ENCODE results near the gene CACNA1C. TPM values are rescaled to one million over a fixed set of nuclear protein-coding genes. Genes with fewer than 3 reads are reported as not detected.

The CACNA1C gene
- total RNA-seq, 1 experiment from 2014 or later: 1.1 TPM

DNA sequence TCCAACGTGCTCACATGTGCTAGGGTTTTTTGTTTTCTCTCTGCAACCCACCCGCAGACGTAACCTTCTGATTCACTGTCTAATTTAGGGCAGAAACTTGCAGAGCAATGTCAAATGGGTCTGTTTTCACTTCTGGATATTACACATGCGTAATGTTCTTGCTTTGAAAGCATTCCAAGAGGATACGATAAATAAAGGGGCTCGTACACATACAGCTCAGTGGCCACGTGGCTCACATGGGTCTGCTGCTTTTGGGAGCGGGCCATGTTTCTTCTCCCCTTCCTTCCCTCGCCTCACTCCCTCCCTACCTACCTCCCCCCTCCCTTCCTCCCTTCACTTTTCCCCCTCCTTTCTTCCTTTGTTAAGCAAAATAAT lies 23.4 kb downstream of the CACNA1C start:
- Mint-ChIP-seq H3K27me3 (ENCODE audit: low read depth) (peaks cover 4% of the 10 kb centered on the region; the same call in 1 of the 2 replicates), H3K36me3 (ENCODE audit: insufficient read depth in 1 of 3, low read depth in 3 of 3) (peaks cover 0 to 25% (median 13%) of the 10 kb centered on the region in 3 experiments), H3K4me3 (no peak overlapping the region), H3K4me1 (peaks cover 3 to 18% of the 10 kb centered on the region in 2 experiments), H3K9me3 (peaks cover 23 to 27% of the 10 kb centered on the region in 2 experiments), H3K27ac (no peak overlapping the region)
- no peak overlapping the region for H3K18ac ChIP-seq (ENCODE audit: insufficient read length, low read depth, low read length)
- no peaks in the 10 kb centered on the region for H4K20me1 ChIP-seq (ENCODE audit: control insufficient read depth, insufficient read depth, insufficient read length)
- no peak overlapping the region for H2BK12ac ChIP-seq (ENCODE audit: insufficient read length, low read depth, low read length)
- no CpG with 5 or more reads among the region's 9 CpGs for WGBS (ENCODE audit: extremely low coverage, insufficient read length, low lambda C conversion rate)
- TF ChIP-seq, protein P1, sequence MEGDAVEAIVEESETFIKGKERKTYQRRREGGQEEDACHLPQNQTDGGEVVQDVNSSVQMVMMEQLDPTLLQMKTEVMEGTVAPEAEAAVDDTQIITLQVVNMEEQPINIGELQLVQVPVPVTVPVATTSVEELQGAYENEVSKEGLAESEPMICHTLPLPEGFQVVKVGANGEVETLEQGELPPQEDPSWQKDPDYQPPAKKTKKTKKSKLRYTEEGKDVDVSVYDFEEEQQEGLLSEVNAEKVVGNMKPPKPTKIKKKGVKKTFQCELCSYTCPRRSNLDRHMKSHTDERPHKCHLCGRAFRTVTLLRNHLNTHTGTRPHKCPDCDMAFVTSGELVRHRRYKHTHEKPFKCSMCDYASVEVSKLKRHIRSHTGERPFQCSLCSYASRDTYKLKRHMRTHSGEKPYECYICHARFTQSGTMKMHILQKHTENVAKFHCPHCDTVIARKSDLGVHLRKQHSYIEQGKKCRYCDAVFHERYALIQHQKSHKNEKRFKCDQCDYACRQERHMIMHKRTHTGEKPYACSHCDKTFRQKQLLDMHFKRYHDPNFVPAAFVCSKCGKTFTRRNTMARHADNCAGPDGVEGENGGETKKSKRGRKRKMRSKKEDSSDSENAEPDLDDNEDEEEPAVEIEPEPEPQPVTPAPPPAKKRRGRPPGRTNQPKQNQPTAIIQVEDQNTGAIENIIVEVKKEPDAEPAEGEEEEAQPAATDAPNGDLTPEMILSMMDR (conservative IDR thresholded peaks at IDR 0.05): no peak
- no peaks in the 10 kb centered on the region for H3K23me2 ChIP-seq (ENCODE audit: insufficient read length, low read depth, low read length, poor library complexity, severe bottlenecking)
- no peak overlapping the region for H2AK5ac ChIP-seq (ENCODE audit: insufficient read length, low read length)
- no peak overlapping the region for H3K23ac ChIP-seq (ENCODE audit: insufficient read length, low read depth, low read length)
- no peak overlapping the region for H3K27ac ChIP-seq (ENCODE audit: insufficient read length, low read depth, low read length)
- H4K91ac ChIP-seq (ENCODE audit: insufficient read length, low read depth, low read length): no peak overlapping the region
- no peak overlapping the region for H2BK5ac ChIP-seq (ENCODE audit: insufficient read length, low read length)
- no peak overlapping the region for H3K56ac ChIP-seq (ENCODE audit: insufficient read length, low read depth, low read length)
- H3K79me2 ChIP-seq (ENCODE audit: insufficient read depth, low read length): no peaks in the 10 kb centered on the region
- no peak overlapping the region for H4K5ac ChIP-seq (ENCODE audit: insufficient read length, low read depth, low read length)
- DNase-seq: no peak
- no peak overlapping the region for H2BK15ac ChIP-seq (ENCODE audit: low read depth, low read length)
- no peak overlapping the region for H3K4ac ChIP-seq (ENCODE audit: low read depth, low read length)
- H3K9me3 ChIP-seq (ENCODE audit: control insufficient read depth, low read depth, low read length): no peaks in the 10 kb centered on the region
- no peak overlapping the region for H2BK120ac ChIP-seq (ENCODE audit: low read depth, low read length, poor library complexity, severe bottlenecking)
- H3K4me1 ChIP-seq (ENCODE audit: insufficient read depth, low read length): no peaks in the 10 kb centered on the region
- H2AFZ ChIP-seq (ENCODE audit: low read length): no peak overlapping the region
- H3K79me1 ChIP-seq (ENCODE audit: insufficient read depth, low read depth, low read length, poor library complexity, severe bottlenecking): no peaks in the 10 kb centered on the region
- no peaks in the 10 kb centered on the region for H3K27me3 ChIP-seq (ENCODE audit: insufficient read depth, low read length)
- no peak overlapping the region for H3K4me2 ChIP-seq (ENCODE audit: insufficient read depth, insufficient read length, low read length)
- H4K8ac ChIP-seq (replicated peaks; ENCODE audit: insufficient read length, low read depth, low read length): no peak overlapping the region
- no peak overlapping the region for H3K14ac ChIP-seq (ENCODE audit: insufficient read depth, low read length)
- H3T11ph ChIP-seq (ENCODE audit: low read length): no peak overlapping the region
- no peak overlapping the region for H3K9ac ChIP-seq (ENCODE audit: extremely low read depth, insufficient read length, low read length)
- H2BK20ac ChIP-seq (ENCODE audit: low read depth, low read length, poor library complexity, severe bottlenecking): no peak overlapping the region

All from H9 (cell line).